Activated CD8-positive, alpha-beta memory T cell treated with anti-CD3 and anti-CD28 coated beads, Interleukin-2, amount 50 U/mL, for 24 hours (primary cell): ENCODE measurements around the gene ATXN1L.
"Not testable (repeated sequence)": the region's sequence is repeated elsewhere in the genome, so short reads cannot be mapped to it uniquely, and the experiment has no call there.

Source experiments
- DNase-seq: peaks from one replicate; pipeline ENCODE4 v3.0.0-alpha.2; 2020; ENCODE audit errors: extremely low read depth

The ATXN1L gene

GRCh38 chr16:71893888-71894228 is 48.1 kb downstream of the ATXN1L start:
- DNase-seq, result no peak

GRCh38 chr16:71894229-71894920 is 48.6 kb downstream of the ATXN1L start:
- no peak for DNase-seq

- peak; percentile 98 for DNase-seq
Observed at GRCh38 chr16:71894921-71895678, 49.3 kb downstream of the ATXN1L start, which contains the start of gene IST1. TSS of gene IST1 (plus strand) at chr16:71895531. CDS start at chr16:71915641, 20,110 bp downstream.

DNA sequence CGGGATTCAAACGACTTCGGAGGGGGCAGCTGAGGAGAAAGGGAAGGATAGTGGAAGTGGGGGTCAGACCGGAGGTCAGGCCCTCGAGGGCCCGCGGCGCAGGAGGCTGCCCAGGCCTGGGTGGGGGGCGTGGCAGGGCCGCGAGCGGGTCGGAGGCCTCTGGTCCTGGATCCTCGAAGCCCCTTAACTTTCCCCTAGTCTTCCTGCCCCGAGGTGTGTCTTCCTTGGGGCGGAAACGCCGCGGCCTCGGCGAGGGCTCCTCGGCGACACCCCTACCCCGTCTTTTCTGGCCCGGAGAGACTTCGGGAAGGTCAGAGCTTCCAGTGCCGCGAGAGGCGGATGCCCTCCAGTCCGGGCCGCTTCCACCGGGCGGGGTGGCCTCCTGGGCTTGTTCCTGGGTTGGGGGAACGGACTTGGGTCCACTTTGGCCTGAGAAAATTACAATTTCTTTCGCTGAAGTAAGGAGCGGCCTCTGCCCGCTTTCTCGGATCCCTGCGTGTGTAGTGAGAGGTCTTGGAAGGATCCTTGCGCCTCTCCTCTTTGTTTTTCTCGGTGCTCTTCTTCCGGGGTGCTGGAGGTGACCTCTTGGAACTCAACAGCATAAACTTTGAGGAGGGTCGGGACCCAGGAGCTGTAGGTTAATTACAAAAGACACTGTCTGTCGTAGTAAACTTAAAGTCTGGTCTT is 50.0 kb downstream of the ATXN1L start:
- DNase-seq, result no peak

DNA sequence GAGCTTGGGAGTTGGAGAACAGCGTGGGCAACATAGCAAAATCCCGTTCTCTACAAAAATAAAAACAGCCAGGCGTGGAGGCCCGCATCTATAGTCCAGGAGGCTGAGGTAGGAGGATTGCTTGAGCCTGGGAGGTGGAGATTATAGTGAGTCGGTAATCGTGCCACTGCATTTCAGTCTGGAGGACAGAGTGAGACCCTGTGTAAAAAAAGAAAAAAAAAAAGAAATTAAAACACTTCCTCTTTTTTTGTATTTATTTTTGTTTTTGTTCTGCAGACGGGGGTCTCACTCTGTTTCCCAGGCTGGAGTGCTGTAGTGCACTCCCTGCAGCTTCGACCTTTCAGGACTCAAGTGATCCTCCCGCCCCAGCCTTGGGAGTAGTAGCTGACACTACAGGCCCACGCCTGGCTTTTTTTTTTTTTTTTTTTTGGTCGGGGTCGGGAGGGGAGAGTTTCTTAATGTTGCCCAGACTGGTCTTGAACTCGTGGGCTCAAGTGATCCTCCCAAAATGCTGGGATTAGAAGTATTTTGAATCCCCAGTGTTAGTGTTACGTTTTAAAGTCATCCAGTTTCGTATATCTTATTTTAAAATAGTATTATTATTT is 51.1 kb downstream of the ATXN1L start:
- DNase-seq, result no peak

GRCh38 chr16:71899171-71899570 is 53.4 kb downstream of the ATXN1L start:
- no peak for DNase-seq

DNA sequence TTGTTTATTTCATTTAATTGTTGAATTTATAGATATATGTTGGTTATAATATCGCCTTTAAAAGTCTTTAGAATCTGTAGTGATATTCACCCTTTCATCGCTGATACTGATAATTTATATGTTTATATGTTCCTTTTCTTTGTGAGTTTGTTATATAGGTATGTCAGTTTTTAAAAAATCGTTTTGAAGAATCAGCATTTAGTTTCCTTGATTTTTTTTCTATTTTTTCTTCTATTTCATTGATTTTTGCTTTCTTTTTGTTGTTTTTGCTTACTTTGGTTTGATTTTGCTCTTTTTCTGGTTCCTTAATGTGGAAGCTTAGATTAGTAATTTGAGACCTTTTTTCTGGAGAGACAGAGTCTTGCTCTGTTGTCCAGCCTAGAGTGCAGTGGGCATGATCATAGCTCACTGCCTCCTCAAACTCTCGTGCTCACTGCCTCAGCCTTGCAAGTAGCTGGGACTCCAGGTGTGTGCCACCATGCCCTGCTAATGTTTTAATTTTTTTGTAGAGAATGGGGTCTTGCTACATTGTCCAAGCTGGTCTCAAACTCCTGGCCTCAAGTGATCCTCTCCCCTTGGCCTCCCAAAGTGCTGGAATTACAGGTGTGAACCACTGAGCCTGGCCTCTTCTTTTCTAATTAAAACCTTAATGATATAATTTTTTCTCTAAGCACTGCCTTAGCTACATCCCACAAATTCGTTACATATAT is 57.0 kb downstream of the ATXN1L start:
- DNase-seq, result no peak

DNA sequence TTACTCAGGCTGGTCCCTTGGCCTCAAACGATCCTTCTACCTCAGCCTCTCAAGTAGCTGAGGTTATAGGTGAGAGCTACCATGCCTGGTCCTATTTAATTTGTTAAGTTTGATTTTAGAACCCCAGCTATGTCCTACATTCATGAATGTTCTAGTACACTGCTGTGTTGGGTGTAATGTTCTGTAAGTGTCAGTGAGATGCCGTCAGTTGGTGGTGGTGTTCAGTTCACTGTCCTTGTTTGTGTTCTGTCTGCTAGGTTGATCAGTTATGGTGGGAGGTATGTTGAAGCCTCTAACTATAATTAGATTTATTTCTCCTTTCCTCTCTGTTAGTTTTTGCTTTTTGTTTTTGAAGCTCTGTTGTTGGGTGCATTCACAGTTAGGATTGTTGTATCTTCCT is 57.8 kb downstream of the ATXN1L start:
- no peak for DNase-seq

DNA sequence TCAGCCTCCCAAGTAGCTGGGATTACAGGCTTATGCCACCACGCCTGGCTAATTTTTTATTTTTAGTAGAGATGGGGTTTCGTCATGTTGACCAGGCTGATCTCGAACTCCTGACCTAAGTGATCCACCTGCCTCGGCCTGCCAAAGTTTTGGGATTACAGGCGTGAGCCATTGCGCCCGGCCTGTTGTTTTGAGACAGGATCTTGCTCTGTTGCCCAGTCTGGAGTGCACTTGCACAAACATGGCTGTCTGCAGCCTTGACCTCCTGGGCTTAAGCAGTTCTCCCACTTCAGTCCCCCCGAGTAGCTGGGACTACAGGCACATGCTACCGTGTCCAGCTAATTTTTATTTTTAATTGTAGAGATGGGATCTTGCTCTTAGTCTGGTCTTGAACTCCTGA is 58.5 kb downstream of the ATXN1L start:
- no peak for DNase-seq

DNA sequence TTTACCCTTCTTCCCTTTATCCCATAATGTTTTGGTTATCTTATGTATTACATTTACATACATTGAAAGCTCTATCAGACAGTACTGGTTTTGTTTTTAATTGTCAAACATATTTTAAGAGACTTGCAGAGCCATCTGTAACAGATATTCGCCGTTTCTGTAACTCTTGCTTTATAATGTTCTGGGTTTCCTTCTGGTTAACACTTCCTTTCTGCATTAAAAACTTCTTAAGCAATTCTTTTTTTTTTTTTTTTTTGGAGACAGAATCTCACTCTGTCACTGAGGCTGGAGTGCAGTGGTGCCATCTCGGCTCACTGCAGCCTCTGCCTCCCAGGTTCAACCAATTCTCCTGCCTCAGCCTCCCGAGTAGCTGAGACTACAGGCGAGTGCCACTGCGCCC is 60.0 kb downstream of the ATXN1L start:
- DNase-seq, result not testable (repeated sequence)
